ENCODE measurements around the gene MAP3K8.

- TF ChIP-seq CTCF (IDR thresholded peaks at IDR 0.05) (no peak), EZH2 (IDR thresholded peaks at IDR 0.05; ENCODE audit: borderline replicate concordance, insufficient read depth, low read depth, low read length, poor library complexity, severe bottlenecking) (no peak)
Measured at GRCh38 chr10:30411263-30411662, 22.7 kb upstream of the MAP3K8 start.

Measured in B cell (primary cell).